ENCODE data around the gene EML4.

The EML4 gene

GRCh38 chr2:42138163-42139015, 30.8 kb upstream of the EML4 start:
- TF ChIP-seq REST (IDR thresholded peaks at IDR 0.05; ENCODE audit: insufficient replicate concordance, low read depth) (no peak), SPI1 (IDR thresholded peaks at IDR 0.05; ENCODE audit: borderline replicate concordance, low read depth) (no peak), GABPA (IDR thresholded peaks at IDR 0.05; ENCODE audit: low read depth) (no peak), POLR2AphosphoS5 (IDR thresholded peaks at IDR 0.05; ENCODE audit: low read depth) (no peak), CTCF (IDR thresholded peaks at IDR 0.05; ENCODE audit: insufficient read depth, low read length) (no peak)
- Histone ChIP-seq H3K27me3 (ENCODE audit: insufficient read depth, poor library complexity, severe bottlenecking) (peaks cover 3% of the 10 kb centered on the region), H3K27ac (replicated peaks) (no peak overlapping the region), H3K4me3 (replicated peaks; ENCODE audit: insufficient read depth, low read length) (no peak overlapping the region)
- DNase-seq (ENCODE audit: low read depth in 1 of 2, low spot score in 1 of 2): no peak

- H3K27ac ChIP-seq (replicated peaks): no peak overlapping the region
- TF ChIP-seq SPI1 (IDR thresholded peaks at IDR 0.05; ENCODE audit: borderline replicate concordance, low read depth): no peak
- no peak for TF ChIP-seq REST (IDR thresholded peaks at IDR 0.05; ENCODE audit: insufficient replicate concordance, low read depth)
- TF ChIP-seq POLR2AphosphoS5 (IDR thresholded peaks at IDR 0.05; ENCODE audit: low read depth): no peak
- TF ChIP-seq CTCF (IDR thresholded peaks at IDR 0.05; ENCODE audit: insufficient read depth, low read length): no peak
- no peak for TF ChIP-seq GABPA (IDR thresholded peaks at IDR 0.05; ENCODE audit: low read depth)
Observed at GRCh38 chr2:42139101-42139500, 30.1 kb upstream of the EML4 start.

GRCh38 chr2:42140496-42140895, 28.7 kb upstream of the EML4 start:
- no peak for TF ChIP-seq REST (IDR thresholded peaks at IDR 0.05; ENCODE audit: insufficient replicate concordance, low read depth)
- H3K27ac ChIP-seq (replicated peaks): no peak overlapping the region
- no peaks in the 10 kb centered on the region for H3K27me3 ChIP-seq (ENCODE audit: insufficient read depth, poor library complexity, severe bottlenecking)
- no peak overlapping the region for H3K4me3 ChIP-seq (replicated peaks; ENCODE audit: insufficient read depth, low read length)
- DNase-seq (ENCODE audit: low read depth in 1 of 2, low spot score in 1 of 2): no peak

More at GRCh38 chr2:42139101-42139500, 30.1 kb upstream of the EML4 start:
- no peak overlapping the region for H3K4me3 ChIP-seq (replicated peaks; ENCODE audit: insufficient read depth, low read length)
- no peaks in the 10 kb centered on the region for H3K27me3 ChIP-seq (ENCODE audit: insufficient read depth, poor library complexity, severe bottlenecking)
- no peak for DNase-seq (ENCODE audit: low read depth in 1 of 2, low spot score in 1 of 2)
